Measurements from ENCODE around the gene SASH3.

SASH3 gene

DNA sequence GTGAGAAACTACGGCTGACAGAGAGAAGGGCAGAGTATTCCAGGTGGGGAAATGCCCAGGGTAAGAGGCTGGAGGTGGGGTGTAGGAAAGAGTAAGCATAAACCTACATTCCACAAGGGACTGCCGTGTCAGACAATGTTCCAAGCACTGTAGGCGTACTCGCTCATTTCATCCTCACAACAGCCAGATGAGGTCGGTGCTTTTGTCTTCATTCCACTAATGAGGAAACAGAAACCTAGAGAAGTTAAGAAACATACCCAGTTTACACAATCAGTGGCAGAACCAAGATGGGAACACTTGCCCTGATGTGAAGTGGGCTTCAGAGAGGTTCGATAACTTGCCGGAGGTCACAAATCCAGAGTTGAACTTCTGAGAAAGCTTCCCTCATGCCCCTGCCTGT, 4.6 kb downstream of the SASH3 start:
- 85 to 94% methylated on average over 7 of the region's 7 CpGs for WGBS, 2 experiments
- no peak overlapping the region for H3K4me3 ChIP-seq (ENCODE audit: insufficient read depth, low read depth, low read length)
- H3K36me3 ChIP-seq (ENCODE audit: control insufficient read depth, insufficient read depth, low read length), result no peaks in the 10 kb centered on the region
- no peak overlapping the region for H3K27ac ChIP-seq (ENCODE audit: insufficient read depth, low read depth, low read length, poor library complexity, severe bottlenecking)
- H3K27me3 ChIP-seq (ENCODE audit: control insufficient read depth, insufficient read depth, low read length, poor library complexity, severe bottlenecking), result no peaks in the 10 kb centered on the region
- no peaks in the 10 kb centered on the region for H3K9me3 ChIP-seq (ENCODE audit: control insufficient read depth, low read length)
- H3K4me1 ChIP-seq (ENCODE audit: control insufficient read depth, insufficient read depth, low read length), result no peaks in the 10 kb centered on the region

DNA sequence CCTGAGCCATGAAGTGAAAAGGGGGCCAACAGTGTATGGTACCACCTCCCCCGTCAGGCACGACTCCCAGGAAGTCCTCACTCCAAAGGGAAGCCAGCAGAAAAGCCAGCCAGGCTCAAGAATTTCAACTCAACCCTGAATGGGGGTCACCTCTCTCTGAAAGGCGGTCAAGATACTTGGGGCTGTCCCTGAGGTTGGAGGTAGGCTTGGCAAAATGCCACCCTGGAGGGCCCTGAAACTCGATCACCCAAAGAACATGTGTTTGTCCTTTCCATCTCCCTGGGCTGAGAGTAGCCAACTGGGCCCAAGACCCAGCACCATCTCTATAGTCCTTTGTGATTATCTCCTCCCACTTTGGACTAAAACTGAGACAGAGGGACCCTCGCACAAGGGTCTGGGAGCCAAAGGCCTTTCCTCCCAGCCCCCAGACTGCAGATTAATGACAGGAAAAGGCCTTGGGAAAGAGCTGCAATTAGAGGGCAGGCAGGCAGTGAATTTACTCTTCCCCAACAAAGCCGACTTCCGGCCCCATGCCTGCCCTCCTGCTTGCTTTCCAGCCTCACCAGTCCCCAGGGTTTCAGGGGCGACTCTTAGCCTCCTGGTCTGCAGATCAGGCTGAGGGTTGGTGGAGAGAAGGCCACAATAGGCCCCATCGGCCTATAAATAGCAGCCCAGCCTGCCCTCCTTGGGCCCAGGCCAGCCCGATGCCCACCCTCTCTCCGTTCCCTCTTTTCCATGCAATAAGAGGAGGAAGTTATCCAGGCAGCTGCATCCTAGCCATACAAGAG, 5.6 kb downstream of the SASH3 start:
- H3K36me3 ChIP-seq (ENCODE audit: control insufficient read depth, insufficient read depth, low read length), result no peaks in the 10 kb centered on the region
- no peaks in the 10 kb centered on the region for H3K9me3 ChIP-seq (ENCODE audit: control insufficient read depth, low read length)
- no peaks in the 10 kb centered on the region for H3K27me3 ChIP-seq (ENCODE audit: control insufficient read depth, insufficient read depth, low read length, poor library complexity, severe bottlenecking)
- WGBS, 2 experiments, result 89 to 94% methylated on average over 10 to 11 of the region's 11 CpGs
- H3K27ac ChIP-seq (ENCODE audit: insufficient read depth, low read depth, low read length, poor library complexity, severe bottlenecking), result no peak overlapping the region
- no peak overlapping the region for H3K4me3 ChIP-seq (ENCODE audit: insufficient read depth, low read depth, low read length)
- no peaks in the 10 kb centered on the region for H3K4me1 ChIP-seq (ENCODE audit: control insufficient read depth, insufficient read depth, low read length)

DNA sequence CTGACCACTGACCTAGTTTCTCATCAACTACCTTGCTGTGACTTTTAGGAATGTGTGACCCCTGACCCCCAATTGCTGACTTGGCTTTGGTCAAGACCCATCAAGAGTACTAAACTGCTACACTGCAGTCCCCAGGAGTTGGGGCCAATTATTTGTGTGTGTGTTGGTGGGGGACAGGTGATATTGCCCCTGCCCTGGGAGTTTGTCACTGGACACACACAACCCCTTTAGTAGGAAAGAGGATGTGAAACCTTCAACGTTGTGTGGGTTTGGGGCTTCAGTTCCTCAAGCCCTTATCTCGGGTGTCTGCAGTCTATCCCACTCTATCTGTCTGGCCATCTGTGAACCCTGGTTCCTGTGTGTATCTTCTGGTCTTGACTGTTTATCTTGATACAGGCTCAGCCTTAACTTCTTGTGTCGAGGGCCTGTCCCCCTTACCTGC, 6.5 kb downstream of the SASH3 start:
- Histone ChIP-seq H3K27ac (ENCODE audit: insufficient read depth, low read depth, low read length, poor library complexity, severe bottlenecking) (no peak overlapping the region), H3K4me3 (ENCODE audit: insufficient read depth, low read depth, low read length) (no peak overlapping the region)
- WGBS, 2 experiments, result 88 to 97% methylated on average over 3 of the region's 3 CpGs

DNA sequence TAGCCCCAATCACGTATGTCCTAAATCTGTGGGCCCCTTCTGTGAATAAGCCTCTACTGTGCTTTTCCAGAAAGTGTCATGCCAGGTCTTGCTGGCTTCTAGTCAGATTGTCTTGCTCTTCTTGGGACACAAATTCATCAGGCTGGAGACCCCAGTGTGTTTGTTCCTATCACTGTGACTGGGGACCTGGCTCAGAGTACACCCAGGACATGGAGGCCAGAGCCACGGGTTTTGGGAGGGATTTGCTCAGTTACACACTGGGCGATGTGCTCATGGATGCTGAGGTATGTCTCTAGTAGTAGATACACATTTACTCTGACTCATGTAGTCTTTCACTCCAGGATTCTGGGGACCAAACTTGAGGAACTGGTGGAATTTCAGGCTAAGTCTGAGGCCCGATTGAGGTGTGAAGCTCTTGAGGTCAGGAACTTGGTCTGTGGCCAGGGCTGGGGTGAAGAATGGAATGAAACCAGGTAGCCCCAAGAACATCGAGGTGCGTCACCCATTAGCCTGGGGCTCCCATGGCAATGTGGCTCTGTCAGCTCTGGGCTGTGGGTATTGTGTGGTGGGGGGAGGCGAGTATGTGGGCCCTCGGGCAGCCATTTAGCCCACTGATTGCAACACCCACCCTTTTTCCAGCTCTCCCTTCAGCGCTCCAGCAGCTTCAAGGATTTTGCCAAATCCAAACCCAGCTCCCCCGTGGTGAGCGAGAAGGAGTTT, 7.7 kb downstream of the SASH3 start:
- no peak overlapping the region for H3K4me3 ChIP-seq (ENCODE audit: insufficient read depth, low read depth, low read length)
- H3K4me1 ChIP-seq (ENCODE audit: control insufficient read depth, insufficient read depth, low read length), result no peaks in the 10 kb centered on the region
- WGBS, 2 experiments, result 95 to 96% methylated on average over 6 to 9 of the region's 11 CpGs
- H3K27ac ChIP-seq (ENCODE audit: insufficient read depth, low read depth, low read length, poor library complexity, severe bottlenecking), result no peak overlapping the region
- H3K27me3 ChIP-seq (ENCODE audit: control insufficient read depth, insufficient read depth, low read length, poor library complexity, severe bottlenecking), result no peaks in the 10 kb centered on the region
- H3K36me3 ChIP-seq (ENCODE audit: control insufficient read depth, insufficient read depth, low read length), result no peaks in the 10 kb centered on the region
- H3K9me3 ChIP-seq (ENCODE audit: control insufficient read depth, low read length), result no peaks in the 10 kb centered on the region

More for the DNA sequence above, 6.5 kb downstream of the SASH3 start:
- H3K36me3 ChIP-seq (ENCODE audit: control insufficient read depth, insufficient read depth, low read length), result no peaks in the 10 kb centered on the region
- H3K4me1 ChIP-seq (ENCODE audit: control insufficient read depth, insufficient read depth, low read length), result no peaks in the 10 kb centered on the region
- H3K27me3 ChIP-seq (ENCODE audit: control insufficient read depth, insufficient read depth, low read length, poor library complexity, severe bottlenecking), result no peaks in the 10 kb centered on the region
- no peaks in the 10 kb centered on the region for H3K9me3 ChIP-seq (ENCODE audit: control insufficient read depth, low read length)

DNA sequence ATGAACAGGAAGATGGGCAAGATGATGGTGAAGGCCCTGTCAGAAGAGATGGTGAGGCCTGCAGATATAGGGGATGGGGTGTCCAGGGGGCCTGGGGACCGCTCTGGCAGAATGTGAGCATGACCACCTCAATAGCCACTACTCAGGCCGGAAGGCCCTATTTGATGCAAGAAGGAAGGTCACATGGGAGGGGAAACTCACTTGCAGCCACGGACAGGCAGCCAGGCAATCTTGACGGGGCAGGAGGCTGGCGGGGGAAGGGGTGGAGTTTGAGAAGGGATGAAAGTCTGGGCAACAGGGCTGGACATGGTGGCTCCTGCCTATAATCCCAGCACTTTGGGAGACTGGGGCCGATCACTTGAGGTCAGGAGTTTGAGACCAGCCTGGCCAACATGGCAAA, 8.8 kb downstream of the SASH3 start:
- Histone ChIP-seq H3K27ac (ENCODE audit: insufficient read depth, low read depth, low read length, poor library complexity, severe bottlenecking) (no peak overlapping the region), H3K36me3 (ENCODE audit: control insufficient read depth, insufficient read depth, low read length) (no peaks in the 10 kb centered on the region), H3K4me1 (ENCODE audit: control insufficient read depth, insufficient read depth, low read length) (no peaks in the 10 kb centered on the region), H3K4me3 (ENCODE audit: insufficient read depth, low read depth, low read length) (no peak overlapping the region), H3K27me3 (ENCODE audit: control insufficient read depth, insufficient read depth, low read length, poor library complexity, severe bottlenecking) (no peaks in the 10 kb centered on the region), H3K9me3 (ENCODE audit: control insufficient read depth, low read length) (no peaks in the 10 kb centered on the region)
- 80 to 84% methylated on average over 6 of the region's 6 CpGs for WGBS, 2 experiments

DNA sequence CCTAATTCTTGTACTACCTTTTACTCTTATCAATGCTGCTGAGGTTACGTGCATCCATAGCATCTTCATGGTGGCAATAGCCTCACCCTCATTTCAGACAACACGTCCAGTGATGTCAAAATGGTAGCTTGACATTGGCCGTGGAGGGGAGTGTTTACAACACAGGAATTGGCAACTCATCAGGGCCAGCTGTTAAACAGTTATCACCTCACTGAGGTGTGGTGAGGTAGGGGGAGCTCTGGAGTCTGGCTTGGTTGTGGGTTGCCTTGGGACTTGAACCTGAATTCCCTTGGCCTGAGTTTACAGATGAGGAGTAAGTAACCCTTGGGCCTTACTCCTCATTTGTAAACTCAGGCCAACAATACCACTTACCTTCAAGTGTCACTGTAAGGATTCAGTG, 10.4 kb downstream of the SASH3 start:
- Histone ChIP-seq H3K36me3 (ENCODE audit: control insufficient read depth, insufficient read depth, low read length) (no peaks in the 10 kb centered on the region), H3K9me3 (ENCODE audit: control insufficient read depth, low read length) (no peaks in the 10 kb centered on the region), H3K4me3 (ENCODE audit: insufficient read depth, low read depth, low read length) (no peak overlapping the region), H3K27me3 (ENCODE audit: control insufficient read depth, insufficient read depth, low read length, poor library complexity, severe bottlenecking) (no peaks in the 10 kb centered on the region), H3K27ac (ENCODE audit: insufficient read depth, low read depth, low read length, poor library complexity, severe bottlenecking) (no peak overlapping the region), H3K4me1 (ENCODE audit: control insufficient read depth, insufficient read depth, low read length) (no peaks in the 10 kb centered on the region)
- 93 to 94% methylated on average over 3 of the region's 3 CpGs for WGBS, 2 experiments

DNA sequence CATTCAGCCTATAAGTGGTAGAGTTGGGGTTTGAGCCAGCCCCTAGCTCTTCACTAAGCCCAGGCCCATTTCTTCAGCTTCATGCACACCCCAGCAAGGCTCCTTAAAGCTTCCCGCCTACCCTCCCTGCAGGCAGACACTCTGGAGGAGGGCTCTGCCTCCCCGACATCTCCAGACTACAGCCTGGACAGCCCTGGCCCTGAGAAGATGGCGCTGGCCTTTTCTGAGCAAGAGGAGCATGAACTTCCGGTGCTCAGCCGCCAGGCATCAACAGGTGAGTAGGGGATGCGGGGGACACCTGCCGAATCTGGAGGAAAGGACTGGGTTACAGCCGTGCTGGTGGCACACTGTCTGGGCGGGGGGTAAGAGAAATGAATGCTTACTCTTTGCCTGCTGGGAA, 11.1 kb downstream of the SASH3 start:
- Histone ChIP-seq H3K27ac (ENCODE audit: insufficient read depth, low read depth, low read length, poor library complexity, severe bottlenecking) (no peak overlapping the region), H3K36me3 (ENCODE audit: control insufficient read depth, insufficient read depth, low read length) (no peaks in the 10 kb centered on the region), H3K27me3 (ENCODE audit: control insufficient read depth, insufficient read depth, low read length, poor library complexity, severe bottlenecking) (no peaks in the 10 kb centered on the region), H3K4me3 (ENCODE audit: insufficient read depth, low read depth, low read length) (no peak overlapping the region), H3K4me1 (ENCODE audit: control insufficient read depth, insufficient read depth, low read length) (no peaks in the 10 kb centered on the region), H3K9me3 (ENCODE audit: control insufficient read depth, low read length) (no peaks in the 10 kb centered on the region)
- WGBS, 2 experiments, result 94% methylated on average over 9 of the region's 9 CpGs

DNA sequence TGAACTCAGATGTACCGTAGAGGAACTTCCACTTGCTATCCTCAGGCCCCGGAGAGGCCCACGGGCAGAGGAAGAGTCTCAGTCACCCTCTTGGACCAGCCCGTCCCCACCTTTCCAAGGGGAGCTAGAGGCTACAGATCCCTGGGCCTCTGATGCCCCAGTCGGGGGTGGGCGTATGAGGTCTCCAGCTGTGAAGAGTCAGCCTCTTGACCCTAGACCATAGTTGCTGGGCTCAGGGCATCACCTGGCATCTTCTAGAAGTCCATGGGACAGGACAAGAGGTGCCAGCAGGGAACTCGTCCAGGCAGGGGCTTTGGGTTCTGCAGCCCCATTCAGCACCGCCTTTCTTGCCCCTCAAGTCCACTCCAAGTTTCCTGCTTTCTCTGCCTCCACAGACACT, 11.6 kb downstream of the SASH3 start:
- no peaks in the 10 kb centered on the region for H3K4me1 ChIP-seq (ENCODE audit: control insufficient read depth, insufficient read depth, low read length)
- no peaks in the 10 kb centered on the region for H3K36me3 ChIP-seq (ENCODE audit: control insufficient read depth, insufficient read depth, low read length)
- 94 to 96% methylated on average over 8 of the region's 8 CpGs for WGBS, 2 experiments
- no peaks in the 10 kb centered on the region for H3K27me3 ChIP-seq (ENCODE audit: control insufficient read depth, insufficient read depth, low read length, poor library complexity, severe bottlenecking)
- no peak overlapping the region for H3K4me3 ChIP-seq (ENCODE audit: insufficient read depth, low read depth, low read length)
- H3K9me3 ChIP-seq (ENCODE audit: control insufficient read depth, low read length), result no peaks in the 10 kb centered on the region
- H3K27ac ChIP-seq (ENCODE audit: insufficient read depth, low read depth, low read length, poor library complexity, severe bottlenecking), result no peak overlapping the region

DNA sequence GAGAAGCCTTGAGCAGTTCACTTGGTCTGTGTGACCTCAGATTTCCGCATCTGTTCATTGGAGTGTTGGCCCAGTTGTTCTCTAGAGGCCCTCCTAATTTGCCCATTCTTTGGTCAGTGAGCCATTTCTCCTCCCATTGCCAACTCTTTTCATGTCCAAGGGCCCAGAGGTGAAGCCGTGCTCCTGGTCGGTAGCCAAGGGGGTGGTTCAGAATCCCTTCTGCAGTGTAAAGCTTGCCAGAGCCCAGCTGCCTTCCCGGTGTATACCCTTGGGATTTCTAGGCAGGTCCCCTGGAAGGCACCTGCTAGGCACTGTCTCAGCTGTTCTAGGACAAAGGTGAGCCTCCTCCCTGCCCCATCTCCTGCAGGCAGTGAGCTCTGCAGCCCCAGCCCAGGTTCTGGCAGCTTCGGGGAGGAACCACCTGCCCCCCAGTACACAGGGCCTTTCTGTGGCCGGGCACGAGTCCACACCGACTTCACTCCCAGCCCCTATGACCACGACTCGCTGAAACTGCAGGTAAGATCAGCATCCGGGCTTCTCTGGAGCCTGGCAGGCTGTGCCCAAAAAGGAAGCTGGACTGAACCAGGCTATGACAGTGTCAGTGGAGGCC, 12.3 kb downstream of the SASH3 start:
- no peaks in the 10 kb centered on the region for H3K27me3 ChIP-seq (ENCODE audit: control insufficient read depth, insufficient read depth, low read length, poor library complexity, severe bottlenecking)
- 94 to 96% methylated on average over 11 of the region's 11 CpGs for WGBS, 2 experiments
- no peaks in the 10 kb centered on the region for H3K4me1 ChIP-seq (ENCODE audit: control insufficient read depth, insufficient read depth, low read length)
- no peak overlapping the region for H3K4me3 ChIP-seq (ENCODE audit: insufficient read depth, low read depth, low read length)
- H3K27ac ChIP-seq (ENCODE audit: insufficient read depth, low read depth, low read length, poor library complexity, severe bottlenecking), result no peak overlapping the region
- H3K9me3 ChIP-seq (ENCODE audit: control insufficient read depth, low read length), result no peaks in the 10 kb centered on the region
- no peaks in the 10 kb centered on the region for H3K36me3 ChIP-seq (ENCODE audit: control insufficient read depth, insufficient read depth, low read length)

DNA sequence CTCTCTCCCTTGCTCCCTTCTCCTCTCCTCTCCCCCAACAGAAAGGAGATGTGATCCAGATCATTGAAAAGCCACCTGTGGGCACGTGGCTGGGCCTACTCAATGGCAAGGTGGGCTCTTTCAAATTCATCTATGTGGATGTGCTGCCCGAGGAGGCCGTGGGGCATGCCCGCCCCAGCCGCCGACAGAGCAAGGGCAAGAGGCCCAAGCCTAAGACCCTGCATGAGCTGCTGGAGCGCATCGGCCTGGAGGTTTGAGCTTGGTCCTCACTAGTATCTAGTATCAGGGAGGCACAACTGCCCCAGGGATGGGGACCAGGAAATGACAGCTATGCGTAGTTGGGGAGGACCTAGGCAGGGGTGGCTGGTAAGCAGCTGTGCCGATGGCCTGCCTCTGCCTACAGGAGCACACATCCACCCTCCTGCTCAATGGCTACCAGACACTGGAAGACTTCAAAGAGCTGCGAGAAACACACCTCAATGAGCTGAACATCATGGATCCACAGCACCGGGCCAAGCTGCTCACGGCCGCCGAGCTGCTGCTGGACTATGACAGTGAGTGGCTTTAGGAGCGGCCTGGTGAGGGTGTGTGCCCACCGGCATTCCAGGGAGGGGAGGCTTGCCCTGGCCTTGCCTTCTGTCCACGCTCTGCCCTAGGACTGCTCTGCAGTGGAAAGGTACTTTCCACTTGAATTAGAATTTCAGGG, 13.0 kb downstream of the SASH3 start:
- no peaks in the 10 kb centered on the region for H3K36me3 ChIP-seq (ENCODE audit: control insufficient read depth, insufficient read depth, low read length)
- no peaks in the 10 kb centered on the region for H3K27me3 ChIP-seq (ENCODE audit: control insufficient read depth, insufficient read depth, low read length, poor library complexity, severe bottlenecking)
- 96% methylated on average over 18 of the region's 18 CpGs for WGBS, 2 experiments
- H3K4me1 ChIP-seq (ENCODE audit: control insufficient read depth, insufficient read depth, low read length), result no peaks in the 10 kb centered on the region
- no peak overlapping the region for H3K4me3 ChIP-seq (ENCODE audit: insufficient read depth, low read depth, low read length)
- no peaks in the 10 kb centered on the region for H3K9me3 ChIP-seq (ENCODE audit: control insufficient read depth, low read length)
- H3K27ac ChIP-seq (ENCODE audit: insufficient read depth, low read depth, low read length, poor library complexity, severe bottlenecking), result no peak overlapping the region

Data from ectodermal cell (in vitro differentiated cells).